KOPT-K1 (cell line): ENCODE data around the gene SGK1.
"Not testable (repeated sequence)": the region's sequence is repeated elsewhere in the genome, so short reads cannot be mapped to it uniquely, and the experiment has no call there.

Source experiments
- H3K27ac ChIP-seq: fragments of 200-600 bp; sonication (generic); 2 replicates; pipeline ENCODE4 v1.5.1; 2016; ENCODE audit warnings: antibody characterized with exemption, mild to moderate bottlenecking, low read depth, low read length; ENCODE audit not compliant: poor library complexity, severe bottlenecking
- H3K36me3 ChIP-seq: fragments of 200-600 bp; sonication (generic); 2 replicates; pipeline ENCODE4 v1.5.1; 2017; ENCODE audit warnings: antibody characterized with exemption, mild to moderate bottlenecking, low read length, moderate library complexity; ENCODE audit not compliant: insufficient read depth
- H3K9me3 ChIP-seq: fragments of 200-600 bp; sonication (generic); 2 replicates; pipeline ENCODE4 v1.5.1; 2017; ENCODE audit warnings: antibody characterized with exemption, low read length, mild to moderate bottlenecking; ENCODE audit not compliant: insufficient read depth, poor library complexity, severe bottlenecking

The SGK1 gene

DNA sequence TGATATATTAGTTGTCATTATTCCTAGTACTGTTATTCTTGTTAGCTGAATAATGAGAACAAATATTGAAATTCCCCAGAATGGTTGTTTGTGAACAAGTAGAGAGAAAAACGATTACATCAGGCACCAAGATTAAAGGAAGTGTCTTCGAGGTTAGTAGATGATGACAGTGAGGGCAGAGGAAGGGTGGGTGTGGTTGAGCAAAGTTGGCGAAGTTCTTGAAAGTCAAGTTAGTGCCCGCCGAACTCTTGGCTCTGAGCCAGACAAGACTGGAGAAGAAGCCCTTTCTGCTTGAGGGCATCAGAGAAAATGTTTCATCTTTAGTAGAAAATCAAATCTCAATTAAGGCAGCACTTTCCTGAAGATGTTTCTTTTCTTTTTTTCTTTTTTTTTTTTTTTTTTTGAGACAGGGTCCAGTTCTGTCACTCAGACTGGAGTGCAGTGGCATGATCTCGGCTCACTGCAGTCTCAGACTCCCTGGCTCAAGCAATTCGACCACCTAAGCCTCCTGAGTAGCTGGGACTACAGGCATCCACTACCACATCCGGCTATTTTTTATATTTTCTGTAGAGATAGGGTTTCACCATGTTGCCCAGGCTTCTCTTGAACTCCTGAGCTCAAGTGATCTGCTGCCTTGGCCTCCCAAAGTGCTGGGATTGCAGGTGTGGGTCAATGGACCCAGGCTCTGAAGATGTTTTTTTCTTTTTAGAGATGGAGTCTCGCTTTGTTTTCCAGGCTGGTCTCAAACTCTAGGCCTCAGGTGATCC lies 77.1 kb downstream of the SGK1 start:
- Histone ChIP-seq H3K9me3 (no peaks in the 10 kb centered on the region), H3K36me3 (no peaks in the 10 kb centered on the region), H3K27ac (no peak overlapping the region)

DNA sequence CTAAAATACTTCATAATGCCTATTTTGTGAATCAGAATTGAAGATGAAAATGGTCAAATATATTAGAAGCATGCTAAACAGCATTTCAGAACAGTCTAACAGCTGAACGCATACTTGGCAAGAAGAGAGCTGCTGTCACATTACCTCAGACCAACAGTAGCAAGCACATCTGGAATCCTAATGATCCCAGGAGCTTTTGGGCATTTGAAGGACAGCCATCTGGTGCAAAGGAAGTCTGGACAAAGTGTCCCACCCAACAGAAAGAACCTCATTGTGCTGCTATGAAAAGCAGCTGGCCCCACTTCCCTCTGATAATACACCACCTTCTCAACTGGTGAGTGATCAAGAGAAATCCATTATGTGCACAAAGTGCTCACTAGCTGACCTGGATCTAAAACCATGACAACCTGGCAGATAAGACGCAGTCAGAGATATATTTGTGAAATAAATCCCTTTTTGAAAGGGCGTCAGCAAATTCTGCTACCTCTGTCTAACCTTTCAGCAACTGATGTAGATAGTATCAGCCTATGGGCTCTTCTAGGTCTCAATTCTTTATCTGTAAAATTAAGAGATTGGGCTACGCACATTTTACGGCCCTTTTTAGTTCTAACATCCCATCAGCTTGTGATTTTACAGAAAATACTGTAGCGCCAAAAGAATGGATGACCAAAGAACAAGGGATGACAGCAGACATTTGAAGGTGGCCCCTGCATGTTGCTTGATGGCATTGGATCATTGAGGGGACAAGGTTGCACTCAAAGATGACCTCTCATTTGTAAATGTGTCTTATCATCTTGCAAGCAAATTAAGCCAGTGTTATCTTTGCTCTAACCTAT lies 78.7 kb downstream of the SGK1 start:
- Histone ChIP-seq H3K27ac (no peak overlapping the region), H3K36me3 (no peaks in the 10 kb centered on the region), H3K9me3 (no peaks in the 10 kb centered on the region)

GRCh38 chr6:134238006-134238405 lies 79.9 kb downstream of the SGK1 start:
- H3K27ac ChIP-seq: no peak overlapping the region

DNA sequence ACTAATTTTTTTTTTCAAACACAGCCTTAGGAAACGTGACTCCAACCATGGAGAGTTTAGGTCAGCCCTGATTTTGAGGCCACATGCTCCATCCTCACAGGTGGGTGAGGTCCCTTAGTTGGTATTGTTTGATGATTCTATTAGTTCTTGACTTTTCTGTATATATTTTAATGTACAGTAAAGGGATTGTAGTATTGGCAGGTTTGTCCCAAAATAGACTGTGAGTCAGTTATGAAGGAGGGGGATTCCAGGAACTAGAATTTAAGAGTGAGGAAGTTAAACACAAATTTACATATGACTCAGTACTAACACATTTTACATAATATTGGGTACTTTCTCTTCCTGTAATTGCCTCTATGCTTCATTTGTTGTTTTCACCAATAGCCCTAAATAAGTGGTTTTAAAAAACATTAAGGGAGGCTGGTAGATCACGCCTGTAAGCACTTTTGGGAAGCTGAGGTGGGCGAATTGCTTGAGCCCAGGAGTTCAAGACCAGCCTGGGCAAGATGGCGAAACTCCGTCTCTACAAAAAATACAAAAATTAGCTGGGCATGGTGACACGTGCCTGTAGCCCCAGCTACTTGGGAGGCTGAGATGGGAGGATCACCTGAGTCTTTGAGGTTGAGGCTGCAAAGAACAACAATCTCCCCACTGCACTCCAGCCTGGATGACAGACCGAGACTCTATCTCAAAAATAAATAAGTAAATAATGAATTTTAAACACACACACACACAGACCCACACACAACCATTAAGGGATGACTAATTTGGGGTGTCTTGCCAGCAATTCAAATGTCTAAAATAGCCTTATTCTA lies 81.8 kb downstream of the SGK1 start:
- no peaks in the 10 kb centered on the region for H3K36me3 ChIP-seq
- no peak overlapping the region for H3K27ac ChIP-seq
- H3K9me3 ChIP-seq: no peaks in the 10 kb centered on the region

More at GRCh38 chr6:134238006-134238405, 79.9 kb downstream of the SGK1 start:
- Histone ChIP-seq H3K36me3 (no peaks in the 10 kb centered on the region), H3K9me3 (no peaks in the 10 kb centered on the region)

GRCh38 chr6:134235334-134235733 lies 82.6 kb downstream of the SGK1 start:
- not testable (repeated sequence) for H3K9me3 ChIP-seq, H3K36me3 ChIP-seq, H3K27ac ChIP-seq

GRCh38 chr6:134233180-134233955 lies 84.5 kb downstream of the SGK1 start:
- Histone ChIP-seq H3K9me3 (no peaks in the 10 kb centered on the region), H3K27ac (no peak overlapping the region), H3K36me3 (no peaks in the 10 kb centered on the region)

DNA sequence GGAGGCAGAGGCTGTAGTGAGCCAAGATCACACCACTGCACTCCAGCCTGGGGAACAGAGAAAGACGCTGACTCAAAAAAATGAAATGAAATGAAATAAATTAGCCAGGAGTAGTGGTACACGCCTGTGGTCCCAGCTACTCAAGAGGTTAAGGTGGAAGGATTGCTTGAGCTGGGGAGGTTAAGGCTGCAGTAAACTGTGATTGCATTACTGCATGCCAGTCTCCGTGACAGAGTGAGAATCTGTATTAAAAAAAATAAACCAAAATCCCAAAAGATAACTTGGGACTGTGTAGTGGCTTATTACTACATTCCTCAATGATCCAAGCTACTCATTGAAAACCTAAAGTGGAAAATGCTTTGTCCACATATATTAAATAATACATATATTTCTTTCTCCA lies 87.0 kb downstream of the SGK1 start:
- H3K27ac ChIP-seq: no peak overlapping the region
- H3K36me3 ChIP-seq: no peaks in the 10 kb centered on the region

DNA sequence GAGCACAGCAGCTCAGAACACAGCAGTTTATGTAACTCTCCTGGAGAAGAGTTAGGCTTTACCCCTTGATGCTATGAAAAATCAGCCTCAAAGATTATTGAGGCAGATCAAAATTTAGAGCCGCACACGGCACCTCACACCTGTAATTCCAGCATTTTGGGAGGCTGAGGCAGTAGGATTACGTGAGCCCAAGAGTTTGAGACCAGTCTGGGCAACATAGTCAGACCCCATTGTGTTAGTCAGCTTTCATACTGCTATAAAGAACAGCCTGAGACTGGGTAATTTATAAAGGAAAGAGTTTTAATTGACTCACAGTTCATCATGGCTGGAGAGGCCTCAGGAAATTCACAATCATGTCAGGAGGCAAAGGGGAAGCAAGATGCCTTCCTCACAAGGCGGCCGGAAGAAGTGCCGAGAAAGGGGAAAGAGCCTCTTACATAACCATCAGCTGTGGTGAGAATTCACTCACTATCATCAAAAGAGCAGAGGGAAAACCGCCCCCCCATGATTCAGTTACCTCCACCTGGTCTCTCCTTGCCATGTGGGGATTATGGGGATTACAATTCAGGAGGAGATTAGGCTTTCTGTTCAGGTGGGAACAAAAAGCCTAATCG lies 87.7 kb downstream of the SGK1 start:
- Histone ChIP-seq H3K9me3 (no peaks in the 10 kb centered on the region), H3K27ac (no peak overlapping the region), H3K36me3 (no peaks in the 10 kb centered on the region)

More for the DNA sequence above, 87.0 kb downstream of the SGK1 start:
- no peaks in the 10 kb centered on the region for H3K9me3 ChIP-seq

DNA sequence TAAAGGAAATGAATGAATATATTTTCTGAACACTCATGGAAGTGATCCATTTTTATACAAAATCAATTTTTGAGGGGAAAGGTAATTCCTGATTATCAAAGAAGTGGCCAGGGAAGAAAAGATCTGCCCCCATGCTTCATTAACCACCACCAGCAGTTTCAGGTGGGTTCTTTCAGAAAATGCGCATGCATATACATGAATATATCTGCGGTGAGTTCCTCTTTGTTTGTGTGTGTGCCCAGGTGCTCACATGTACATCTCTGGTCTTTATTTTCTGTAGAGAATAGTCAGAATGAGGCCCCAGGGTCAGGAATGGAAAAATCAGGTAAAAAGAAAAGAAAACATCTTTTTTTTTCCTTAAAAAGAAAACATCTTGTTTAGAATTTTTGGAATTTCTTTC lies 88.4 kb downstream of the SGK1 start:
- no peak overlapping the region for H3K27ac ChIP-seq
- no peaks in the 10 kb centered on the region for H3K36me3 ChIP-seq
- no peaks in the 10 kb centered on the region for H3K9me3 ChIP-seq

- Histone ChIP-seq H3K27ac (no peak overlapping the region), H3K9me3 (no peaks in the 10 kb centered on the region)
Observed at GRCh38 chr6:134223796-134224420, 94.0 kb downstream of the SGK1 start.

GRCh38 chr6:134221250-134221649 lies 96.7 kb downstream of the SGK1 start:
- H3K9me3 ChIP-seq: no peaks in the 10 kb centered on the region
- no peaks in the 10 kb centered on the region for H3K36me3 ChIP-seq
- H3K27ac ChIP-seq: no peak overlapping the region

More at GRCh38 chr6:134223796-134224420, 94.0 kb downstream of the SGK1 start:
- no peaks in the 10 kb centered on the region for H3K36me3 ChIP-seq

GRCh38 chr6:134217798-134218140 lies 100.1 kb downstream of the SGK1 start:
- Histone ChIP-seq H3K36me3 (no peaks in the 10 kb centered on the region), H3K9me3 (no peaks in the 10 kb centered on the region), H3K27ac (no peak overlapping the region)

DNA sequence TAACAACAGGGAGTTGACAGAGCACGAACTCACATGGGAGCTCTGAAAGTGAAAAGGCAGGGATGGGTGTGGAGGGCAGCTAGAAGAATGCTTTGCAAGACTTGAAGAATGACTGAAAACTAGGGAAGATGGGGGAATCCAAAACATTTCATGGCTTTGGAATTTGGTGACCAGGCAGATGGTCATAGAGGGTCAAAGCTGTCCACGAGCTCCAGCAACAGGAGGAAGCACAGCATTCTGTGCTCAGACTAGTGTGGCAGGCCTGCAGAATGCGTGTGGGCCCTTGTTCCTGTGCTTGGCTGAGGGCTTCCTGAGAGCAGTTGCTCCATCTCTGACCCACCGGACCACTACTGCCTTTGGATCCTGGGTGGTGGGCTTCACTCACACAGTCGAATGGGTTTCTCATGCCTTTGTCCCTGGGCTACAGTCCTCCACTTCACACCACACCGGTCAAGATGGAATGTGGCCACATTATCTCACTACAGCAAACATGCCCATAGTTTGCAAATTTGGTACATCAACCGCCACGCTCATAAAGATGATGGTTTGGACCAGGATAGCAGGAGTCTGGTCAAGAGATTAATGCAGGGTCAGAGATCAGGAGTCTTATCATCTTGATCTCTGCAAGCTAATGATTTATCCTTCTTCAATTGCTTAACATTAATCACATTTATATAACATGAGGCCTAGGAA lies 100.7 kb downstream of the SGK1 start:
- Histone ChIP-seq H3K36me3 (no peaks in the 10 kb centered on the region), H3K27ac (no peak overlapping the region), H3K9me3 (no peaks in the 10 kb centered on the region)
